Mucosa of descending colon (tissue), 3 donors: ENCODE measurements around the gene SMAP2. TPM values are rescaled to one million over a fixed set of nuclear protein-coding genes. Genes with fewer than 3 reads are reported as not detected.
"Not testable (repeated sequence)": the region's sequence is repeated elsewhere in the genome, so short reads cannot be mapped to it uniquely, and the experiment has no call there.

Experiments used
- ATAC-seq: fragments of 200-7000 bp; cut with Tn5 transposase; one replicate; pipeline ENCODE4 v1.9.1; 2020; ENCODE audit warnings: mild to moderate bottlenecking, moderate library complexity
- DNase-seq, 3 donors: peaks; one replicate each; pipeline ENCODE4 v3.0.0-alpha.2; 2020
- H3K36me3 ChIP-seq: fragments of 200-600 bp; one replicate; pipeline ENCODE4 v1.8.0; 2021; ENCODE audit warnings: low read depth, mild to moderate bottlenecking
- H3K4me1 ChIP-seq: fragments of 200-600 bp; one replicate; pipeline ENCODE4 v1.8.0; 2021; ENCODE audit warnings: low read depth, mild to moderate bottlenecking
- H3K4me3 ChIP-seq: fragments of 200-600 bp; one replicate; pipeline ENCODE4 v1.8.0; 2021; ENCODE audit warnings: mild to moderate bottlenecking
- H3K9me3 ChIP-seq: fragments of 200-600 bp; one replicate; pipeline ENCODE4 v1.8.0; 2021; ENCODE audit warnings: mild to moderate bottlenecking
- CTCF ChIP-seq: fragments of 200-600 bp; IDR thresholded peaks from one replicate; pipeline ENCODE4 v1.8.0; 2022; ENCODE audit warnings: antibody characterized with exemption, mild to moderate bottlenecking
- intact Hi-C, 2 donors: fragments of 100-400 bp; cut with DNase I in 1 of 2; cut with micrococcal nuclease in 1 of 2; formaldehyde crosslinking; loops; one replicate each; pipeline versions ENCODE4 v1.11.0 to v1.11.1; 2022; cut with DNase I, micrococcal nuclease
- total RNA-seq, 3 donors: library from RNA; stranded (reverse); fragmentation: NEBNext Ultra II Directional in 2 of 3; extraction: Animal tissue kit (Norgen Biotek cat#: 25700) in 2 of 3; gene quantifications; one replicate each; pipeline versions ENCODE4 v1.2.1 to v1.2.4, GENCODE V29; 2021 to 2023
- donor health status: DM: no; HTN: no; CAD: no; lungs with moderate emphysema.
- donor health status: DM: no; HTN: no; CAD: no.
- donor health status: DM: no; HTN: yes; CAD: no.

SMAP2 gene
- total RNA-seq, 3 donors from 2014 or later = 22.0 to 35.6 (median 24.7) TPM

GRCh38 chr1:40339420-40340323, 33.9 kb upstream of the SMAP2 start:
- no peak for TF ChIP-seq CTCF
- intact Hi-C loops = loop anchor here (2.0 to 10.0 kb wide), 2 partner anchors 187 to 195 kb away; no protein-coding TSS in a partner anchor
- ATAC-seq (no peak), DNase-seq (no peak)
- Histone ChIP-seq H3K4me1 (no peaks in the 10 kb centered on the region), H3K4me3 (no peak overlapping the region), H3K36me3 (no peaks in the 10 kb centered on the region), H3K9me3 (no peaks in the 10 kb centered on the region)

- H3K36me3 ChIP-seq = no peaks in the 10 kb centered on the region
- ATAC-seq (no peak), DNase-seq (no peak)
- no peak for TF ChIP-seq CTCF
- no peak overlapping the region for H3K4me3 ChIP-seq
- H3K9me3 ChIP-seq = no peaks in the 10 kb centered on the region
- no peaks in the 10 kb centered on the region for H3K4me1 ChIP-seq
- intact Hi-C loops = no loop called here
Observed at GRCh38 chr1:40341491-40342380, 31.8 kb upstream of the SMAP2 start.

GRCh38 chr1:40342381-40342717, 31.2 kb upstream of the SMAP2 start:
- DNase-seq, ATAC-seq, H3K9me3 ChIP-seq, intact Hi-C loops, H3K4me3 ChIP-seq, H3K4me1 ChIP-seq, H3K36me3 ChIP-seq: not testable (repeated sequence)

GRCh38 chr1:40344597-40344996, 28.9 kb upstream of the SMAP2 start:
- H3K9me3 ChIP-seq = no peaks in the 10 kb centered on the region
- no peaks in the 10 kb centered on the region for H3K36me3 ChIP-seq
- intact Hi-C loops = no loop called here
- TF ChIP-seq CTCF = no peak
- H3K4me3 ChIP-seq = no peak overlapping the region
- H3K4me1 ChIP-seq = no peaks in the 10 kb centered on the region
- ATAC-seq = peak; percentile 72
- peak in 2 of 3 donors; percentile 35 to 62 for DNase-seq

- no peak for ATAC-seq
Observed at GRCh38 chr1:40350391-40350790, 23.1 kb upstream of the SMAP2 start.

More at GRCh38 chr1:40350391-40350790, 23.1 kb upstream of the SMAP2 start:
- H3K4me3 ChIP-seq = no peak overlapping the region
- H3K36me3 ChIP-seq = no peaks in the 10 kb centered on the region
- no peaks in the 10 kb centered on the region for H3K9me3 ChIP-seq
- intact Hi-C loops = loop anchor here in 1 of 2 donors (10.0 kb wide), 1 partner anchor 54 kb away; no protein-coding TSS in a partner anchor
- no peaks in the 10 kb centered on the region for H3K4me1 ChIP-seq
- TF ChIP-seq CTCF = no peak
- DNase-seq = no peak
